ENCODE measurements around the gene SMPDL3B.

SMPDL3B gene

DNA sequence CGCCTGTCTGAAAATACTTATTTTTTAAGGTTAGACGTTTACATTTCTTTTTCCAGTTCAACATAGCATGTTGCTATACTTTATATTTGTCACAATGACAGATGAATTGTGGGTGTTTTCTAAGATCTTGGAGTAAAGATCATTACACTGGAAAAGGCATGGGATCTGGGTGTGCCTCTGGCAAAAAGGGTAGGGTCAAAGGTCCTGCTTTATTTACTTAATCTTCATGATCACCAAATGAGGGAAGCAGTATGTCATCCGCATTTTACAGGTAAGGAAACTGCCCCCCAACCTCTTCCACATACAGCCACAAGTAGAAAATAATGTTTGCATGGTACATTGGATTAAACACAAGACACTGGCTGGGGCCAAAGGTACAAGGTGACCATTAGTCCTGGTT lies 12.5 kb upstream of the SMPDL3B start:
- H3K4me3 ChIP-seq (ENCODE audit: control insufficient read depth, low read depth, low read length): no peak overlapping the region
- TF ChIP-seq, protein P1, sequence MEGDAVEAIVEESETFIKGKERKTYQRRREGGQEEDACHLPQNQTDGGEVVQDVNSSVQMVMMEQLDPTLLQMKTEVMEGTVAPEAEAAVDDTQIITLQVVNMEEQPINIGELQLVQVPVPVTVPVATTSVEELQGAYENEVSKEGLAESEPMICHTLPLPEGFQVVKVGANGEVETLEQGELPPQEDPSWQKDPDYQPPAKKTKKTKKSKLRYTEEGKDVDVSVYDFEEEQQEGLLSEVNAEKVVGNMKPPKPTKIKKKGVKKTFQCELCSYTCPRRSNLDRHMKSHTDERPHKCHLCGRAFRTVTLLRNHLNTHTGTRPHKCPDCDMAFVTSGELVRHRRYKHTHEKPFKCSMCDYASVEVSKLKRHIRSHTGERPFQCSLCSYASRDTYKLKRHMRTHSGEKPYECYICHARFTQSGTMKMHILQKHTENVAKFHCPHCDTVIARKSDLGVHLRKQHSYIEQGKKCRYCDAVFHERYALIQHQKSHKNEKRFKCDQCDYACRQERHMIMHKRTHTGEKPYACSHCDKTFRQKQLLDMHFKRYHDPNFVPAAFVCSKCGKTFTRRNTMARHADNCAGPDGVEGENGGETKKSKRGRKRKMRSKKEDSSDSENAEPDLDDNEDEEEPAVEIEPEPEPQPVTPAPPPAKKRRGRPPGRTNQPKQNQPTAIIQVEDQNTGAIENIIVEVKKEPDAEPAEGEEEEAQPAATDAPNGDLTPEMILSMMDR (conservative IDR thresholded peaks at IDR 0.05; ENCODE audit: control insufficient read depth, insufficient read depth, low read depth, low read length): no peak
- DNase-seq (ENCODE audit: low read depth): no peak

DNA sequence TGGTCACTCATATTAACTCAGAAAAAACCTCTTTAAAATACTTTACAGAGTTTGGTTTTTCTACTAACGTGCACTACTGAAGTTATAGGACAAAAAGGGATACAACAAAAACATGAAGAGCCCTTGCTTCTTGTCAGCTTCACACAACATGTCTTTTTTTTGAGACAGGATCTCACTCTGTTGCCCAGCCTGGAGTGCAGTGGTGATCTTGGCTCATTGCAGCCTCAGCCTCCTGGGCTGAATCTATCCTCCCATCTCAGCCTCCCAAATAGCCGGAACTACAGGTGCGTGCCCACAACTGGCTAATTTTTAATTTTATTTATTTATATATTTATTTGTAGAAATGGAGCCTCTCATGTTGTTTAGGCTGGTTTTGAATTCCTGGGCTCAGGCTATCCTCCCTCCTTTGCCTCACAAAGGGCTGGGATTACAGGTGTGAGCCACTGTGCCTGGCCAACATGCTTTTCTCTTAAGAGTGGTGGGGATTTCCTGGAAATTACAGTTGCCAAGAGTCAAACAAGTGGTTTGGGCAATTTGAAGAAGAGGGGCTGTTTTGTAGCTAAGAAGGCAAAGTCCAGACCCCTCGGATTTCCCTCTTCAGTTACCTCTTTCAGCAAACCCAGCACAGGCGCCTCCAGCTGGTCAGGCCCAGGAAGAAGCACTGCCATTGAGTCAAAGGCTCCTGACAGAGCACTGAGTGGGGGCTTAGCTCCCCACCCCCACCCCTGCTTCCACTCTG lies 6.4 kb upstream of the SMPDL3B start:
- DNase-seq (ENCODE audit: low read depth): no peak
- H3K4me3 ChIP-seq (ENCODE audit: control insufficient read depth, low read depth, low read length): no peak overlapping the region
- TF ChIP-seq, protein P1 (conservative IDR thresholded peaks at IDR 0.05; ENCODE audit: control insufficient read depth, insufficient read depth, low read depth, low read length): no peak

DNA sequence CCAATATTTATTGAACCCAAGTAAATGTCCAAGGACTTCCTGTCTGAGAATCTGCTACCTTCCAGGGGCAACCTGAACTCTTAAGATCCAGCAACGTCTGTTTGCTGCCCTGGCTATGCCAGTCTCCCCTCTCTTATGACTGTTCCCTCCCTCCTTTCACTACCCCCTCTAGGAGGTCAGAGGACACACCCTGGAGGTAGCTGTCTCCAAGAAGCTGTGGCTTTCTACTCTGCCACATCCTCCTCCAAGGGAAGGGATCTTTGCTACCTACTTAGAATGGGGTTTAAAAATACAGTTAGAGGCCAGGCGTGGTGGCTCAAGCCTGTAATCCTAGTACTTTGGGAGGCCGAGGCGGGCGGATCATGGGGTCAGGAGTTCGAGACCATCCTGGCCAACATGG lies 3.6 kb upstream of the SMPDL3B start:
- DNase-seq (ENCODE audit: low read depth): no peak
- TF ChIP-seq, protein P1 (conservative IDR thresholded peaks at IDR 0.05; ENCODE audit: control insufficient read depth, insufficient read depth, low read depth, low read length): no peak
- H3K4me3 ChIP-seq (ENCODE audit: control insufficient read depth, low read depth, low read length): no peak overlapping the region

DNA sequence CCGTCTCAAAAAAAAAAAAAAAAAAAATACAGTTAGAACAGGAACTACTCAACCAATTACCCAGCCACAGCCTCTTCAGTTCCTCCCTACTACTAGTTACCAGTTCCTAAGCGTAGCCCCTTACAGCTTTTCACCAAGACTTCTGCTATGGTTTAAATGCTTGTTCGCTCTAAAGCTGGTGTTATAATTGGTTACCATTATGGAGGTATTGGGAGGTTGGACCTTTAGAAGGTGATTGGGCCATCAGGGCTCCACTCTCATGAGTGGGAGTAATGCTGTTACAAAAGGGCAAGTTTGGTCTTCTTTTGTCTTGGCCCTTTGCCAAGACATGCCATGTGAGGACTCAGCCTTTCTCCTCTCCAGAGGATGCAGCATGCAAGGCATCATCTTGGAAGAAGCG lies 3.0 kb upstream of the SMPDL3B start:
- DNase-seq (ENCODE audit: low read depth): no peak
- no peak overlapping the region for H3K4me3 ChIP-seq (ENCODE audit: control insufficient read depth, low read depth, low read length)
- TF ChIP-seq, protein P1 (conservative IDR thresholded peaks at IDR 0.05; ENCODE audit: control insufficient read depth, insufficient read depth, low read depth, low read length): no peak

DNA sequence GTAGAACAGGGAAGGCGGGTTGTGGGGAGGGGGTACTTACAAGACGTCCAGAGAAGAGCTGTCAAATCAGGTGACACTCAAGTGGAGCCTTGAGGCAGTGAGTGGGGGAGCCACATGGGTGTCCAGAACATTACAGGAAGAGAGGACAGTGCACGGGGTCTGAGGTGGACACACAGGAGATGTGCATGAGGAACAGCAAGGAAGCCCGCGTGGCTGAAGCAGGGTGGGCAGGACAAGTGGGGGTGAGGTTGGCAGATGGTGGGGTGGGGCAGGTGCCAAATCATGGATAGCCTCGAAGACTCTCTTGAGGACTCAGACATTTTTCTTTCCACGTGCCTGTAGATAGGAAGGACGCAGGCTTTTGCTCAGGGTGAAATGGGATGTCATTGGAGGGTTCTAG lies 921 bp downstream of the SMPDL3B start:
- no peak overlapping the region for H3K4me3 ChIP-seq (ENCODE audit: control insufficient read depth, low read depth, low read length)
- TF ChIP-seq, protein P1 (conservative IDR thresholded peaks at IDR 0.05; ENCODE audit: control insufficient read depth, insufficient read depth, low read depth, low read length): no peak
- no peak for DNase-seq (ENCODE audit: low read depth)

DNA sequence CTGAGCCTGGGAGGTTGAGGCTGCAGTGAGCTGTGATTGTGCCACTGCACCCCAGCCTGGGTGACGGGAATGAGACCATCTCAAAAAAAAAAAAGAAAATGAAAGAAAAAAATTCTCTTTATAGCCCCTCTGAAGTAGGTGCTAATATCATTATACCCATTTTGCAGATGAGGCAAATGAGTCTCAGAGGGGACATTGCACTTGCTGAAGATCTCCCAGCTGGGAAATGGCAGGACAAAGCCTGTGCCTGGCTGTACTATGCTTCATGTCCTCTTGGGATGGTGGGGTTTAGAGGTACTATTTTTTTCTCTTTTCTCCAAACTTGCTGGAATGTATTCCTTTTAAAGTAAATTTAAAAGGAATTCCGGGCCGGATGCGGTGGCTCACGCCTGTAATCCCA lies 1.6 kb downstream of the SMPDL3B start:
- H3K4me3 ChIP-seq (ENCODE audit: control insufficient read depth, low read depth, low read length): no peak overlapping the region
- no peak for DNase-seq (ENCODE audit: low read depth)
- TF ChIP-seq, protein P1 (conservative IDR thresholded peaks at IDR 0.05; ENCODE audit: control insufficient read depth, insufficient read depth, low read depth, low read length): no peak

DNA sequence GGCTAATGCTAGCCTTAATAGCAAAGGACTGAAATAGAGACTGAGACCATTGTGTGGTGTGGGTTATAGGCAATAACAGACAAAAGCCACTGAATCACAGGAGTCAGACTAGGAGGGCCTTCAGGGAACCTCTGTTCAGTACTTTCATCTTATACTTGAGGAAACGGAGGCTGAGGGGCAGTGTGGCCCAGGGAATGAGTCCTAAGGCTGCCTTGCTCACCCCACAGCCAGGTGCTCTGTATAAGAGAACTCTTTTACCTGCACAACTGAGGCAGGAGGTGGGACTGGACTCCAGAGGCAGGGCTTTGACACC lies 2.7 kb downstream of the SMPDL3B start:
- TF ChIP-seq, protein P1 (conservative IDR thresholded peaks at IDR 0.05; ENCODE audit: control insufficient read depth, insufficient read depth, low read depth, low read length): no peak
- H3K4me3 ChIP-seq (ENCODE audit: control insufficient read depth, low read depth, low read length): no peak overlapping the region
- DNase-seq (ENCODE audit: low read depth): no peak
